Mucosa of stomach (tissue), 1 donor: ENCODE results near the gene OTOP1.
"Not testable (repeated sequence)": the region's sequence is repeated elsewhere in the genome, so short reads cannot be mapped to it uniquely, and the experiment has no call there.

Experiments
- H3K27me3 ChIP-seq: one replicate; pipeline ENCODE4 v1.7.0; 2013; ENCODE audit warnings: mild to moderate bottlenecking, low read length; ENCODE audit not compliant: control insufficient read depth, insufficient read depth
- H3K36me3 ChIP-seq: one replicate; pipeline ENCODE4 v1.7.0; 2013; ENCODE audit warnings: low read length; ENCODE audit not compliant: control insufficient read depth, insufficient read depth
- H3K4me1 ChIP-seq: one replicate; pipeline ENCODE4 v1.7.0; 2013; ENCODE audit warnings: mild to moderate bottlenecking, low read length; ENCODE audit not compliant: control insufficient read depth, insufficient read depth
- H3K4me3 ChIP-seq: one replicate; pipeline ENCODE4 v1.7.0; 2013; ENCODE audit warnings: low read length
- H3K9ac ChIP-seq: one replicate; pipeline ENCODE4 v1.7.0; 2013; ENCODE audit warnings: mild to moderate bottlenecking, low read length, moderate library complexity
- H3K9me3 ChIP-seq: one replicate; pipeline ENCODE4 v1.7.0; 2013; ENCODE audit warnings: mild to moderate bottlenecking, low read length, moderate library complexity; ENCODE audit not compliant: control insufficient read depth
- donor health status: Pancreatic carcinoma.

OTOP1 gene

GRCh38 chr4:4254666-4255065 lies 27.9 kb upstream of the OTOP1 start:
- no peak overlapping the region for H3K9ac ChIP-seq
- no peaks in the 10 kb centered on the region for H3K27me3 ChIP-seq
- H3K4me1 ChIP-seq = peaks cover 7% of the 10 kb centered on the region
- no peak overlapping the region for H3K4me3 ChIP-seq
- no peaks in the 10 kb centered on the region for H3K9me3 ChIP-seq
- H3K36me3 ChIP-seq = no peaks in the 10 kb centered on the region

GRCh38 chr4:4254199-4254598 lies 27.5 kb upstream of the OTOP1 start:
- Histone ChIP-seq H3K36me3 (no peaks in the 10 kb centered on the region), H3K4me1 (peaks cover 3% of the 10 kb centered on the region), H3K9ac (no peak overlapping the region), H3K4me3 (no peak overlapping the region), H3K27me3 (no peaks in the 10 kb centered on the region), H3K9me3 (no peaks in the 10 kb centered on the region)

- Histone ChIP-seq H3K9me3 (no peaks in the 10 kb centered on the region), H3K27me3 (no peaks in the 10 kb centered on the region), H3K4me3 (no peak overlapping the region), H3K36me3 (no peaks in the 10 kb centered on the region), H3K9ac (no peak overlapping the region), H3K4me1 (peaks cover 12% of the 10 kb centered on the region)
These were observed 23.1 kb upstream of the OTOP1 start for GRCh38 chr4:4249866-4250265.

- H3K27me3 ChIP-seq, H3K36me3 ChIP-seq, H3K9me3 ChIP-seq, H3K9ac ChIP-seq, H3K4me3 ChIP-seq: not testable (repeated sequence)
- H3K4me1 ChIP-seq = peaks cover 12% of the 10 kb centered on the region
These were observed 22.6 kb upstream of the OTOP1 start for GRCh38 chr4:4249342-4249741.

- Histone ChIP-seq H3K4me1 (peaks cover 12% of the 10 kb centered on the region), H3K9ac (peak overlapping the region; percentile 94), H3K27me3 (no peaks in the 10 kb centered on the region), H3K4me3 (peak overlapping the region; percentile 94), H3K36me3 (no peaks in the 10 kb centered on the region), H3K9me3 (no peaks in the 10 kb centered on the region)
These were observed 22.1 kb upstream of the OTOP1 start for GRCh38 chr4:4248885-4249203.

- Histone ChIP-seq H3K36me3 (no peaks in the 10 kb centered on the region), H3K4me1 (peaks cover 12% of the 10 kb centered on the region), H3K4me3 (peak within 1 kb of the TSS; percentile 94), H3K27me3 (no peaks in the 10 kb centered on the region), H3K9ac (peak within 1 kb of the TSS; percentile 94), H3K9me3 (no peaks in the 10 kb centered on the region)
These were observed 21.5 kb upstream of the OTOP1 start, which contains the start of gene TMEM128 for GRCh38 chr4:4248029-4248884. Gene TMEM128, minus strand, starts transcription at chr4:4248223. Its CDS starts 21 bp downstream, at chr4:4248202.

- Histone ChIP-seq H3K9me3 (no peaks in the 10 kb centered on the region), H3K4me3 (peak overlapping the region; percentile 94), H3K9ac (peak overlapping the region; percentile 94), H3K4me1 (peaks cover 12% of the 10 kb centered on the region), H3K27me3 (no peaks in the 10 kb centered on the region), H3K36me3 (no peaks in the 10 kb centered on the region)
These were observed 20.9 kb upstream of the OTOP1 start for GRCh38 chr4:4247696-4248028.

GRCh38 chr4:4245172-4245571 lies 18.4 kb upstream of the OTOP1 start:
- Histone ChIP-seq H3K9me3 (no peaks in the 10 kb centered on the region), H3K36me3 (no peaks in the 10 kb centered on the region), H3K4me1 (peaks cover 12% of the 10 kb centered on the region), H3K27me3 (no peaks in the 10 kb centered on the region), H3K9ac (no peak overlapping the region), H3K4me3 (no peak overlapping the region)

GRCh38 chr4:4239551-4239950 lies 12.8 kb upstream of the OTOP1 start:
- H3K9me3 ChIP-seq, H3K4me3 ChIP-seq, H3K9ac ChIP-seq, H3K36me3 ChIP-seq, H3K27me3 ChIP-seq, H3K4me1 ChIP-seq: not testable (repeated sequence)

- Histone ChIP-seq H3K4me1 (no peaks in the 10 kb centered on the region), H3K9me3 (no peaks in the 10 kb centered on the region), H3K9ac (no peak overlapping the region), H3K36me3 (no peaks in the 10 kb centered on the region), H3K4me3 (no peak overlapping the region), H3K27me3 (peaks cover 4% of the 10 kb centered on the region)
These were observed 6.9 kb upstream of the OTOP1 start for GRCh38 chr4:4233610-4234009.

- no peak overlapping the region for H3K9ac ChIP-seq
- peaks cover 45% of the 10 kb centered on the region for H3K27me3 ChIP-seq
- H3K36me3 ChIP-seq = no peaks in the 10 kb centered on the region
- H3K4me3 ChIP-seq = no peak overlapping the region
- H3K4me1 ChIP-seq = no peaks in the 10 kb centered on the region
- no peaks in the 10 kb centered on the region for H3K9me3 ChIP-seq
These were observed 1.6 kb upstream of the OTOP1 start for GRCh38 chr4:4228356-4228668.

GRCh38 chr4:4227510-4228355 lies 1.0 kb upstream of the OTOP1 start:
- H3K4me3 ChIP-seq = no peak overlapping the region
- H3K36me3 ChIP-seq = no peaks in the 10 kb centered on the region
- H3K9me3 ChIP-seq = no peaks in the 10 kb centered on the region
- H3K4me1 ChIP-seq = no peaks in the 10 kb centered on the region
- peaks cover 45% of the 10 kb centered on the region for H3K27me3 ChIP-seq
- no peak overlapping the region for H3K9ac ChIP-seq
